H9 (cell line): ENCODE results near the gene CCDC80. TPM values are rescaled to one million over a fixed set of nuclear protein-coding genes. Genes with fewer than 3 reads are reported as not detected.

ENCODE experiments used
- DNase-seq: peaks from one replicate; pipeline ENCODE4 v3.0.0-alpha.2; 2017
- H2AFZ ChIP-seq: one replicate; pipeline ENCODE4 v1.6.1; 2013; ENCODE audit warnings: mild to moderate bottlenecking, low read length, control low read depth, moderate library complexity
- H2AK5ac ChIP-seq: 2 replicates; pipeline ENCODE4 v1.6.1; 2013; ENCODE audit warnings: low read length, control low read depth, mixed read lengths; ENCODE audit not compliant: insufficient read length
- H2BK120ac ChIP-seq: one replicate; pipeline ENCODE4 v1.6.1; 2013; ENCODE audit warnings: low read depth, mild to moderate bottlenecking, low read length, control low read depth, inconsistent platforms; ENCODE audit not compliant: poor library complexity, severe bottlenecking
- H2BK12ac ChIP-seq: 2 replicates; pipeline ENCODE4 v1.6.1; 2013; ENCODE audit warnings: low read length, control low read depth, mixed read lengths, low read depth; ENCODE audit not compliant: insufficient read length
- H2BK15ac ChIP-seq: 2 replicates; pipeline ENCODE4 v1.6.1; 2013; ENCODE audit warnings: low read depth, low read length, control low read depth
- H2BK20ac ChIP-seq: one replicate; pipeline ENCODE4 v1.6.1; 2013; ENCODE audit warnings: low read depth, mild to moderate bottlenecking, low read length, control low read depth, inconsistent platforms; ENCODE audit not compliant: poor library complexity, severe bottlenecking
- H2BK5ac ChIP-seq: 2 replicates; pipeline ENCODE4 v1.6.1; 2013; ENCODE audit warnings: low read length, control low read depth, mixed read lengths; ENCODE audit not compliant: insufficient read length
- H3K14ac ChIP-seq: 2 replicates; pipeline ENCODE4 v1.6.1; 2013; ENCODE audit warnings: low read length, control low read depth; ENCODE audit not compliant: insufficient read depth
- H3K18ac ChIP-seq: 2 replicates; pipeline ENCODE4 v1.6.1; 2013; ENCODE audit warnings: low read depth, mild to moderate bottlenecking, mixed read lengths, low read length, control low read depth; ENCODE audit not compliant: insufficient read length
- H3K23ac ChIP-seq: 2 replicates; pipeline ENCODE4 v1.6.1; 2013; ENCODE audit warnings: low read length, control low read depth, mixed read lengths, low read depth; ENCODE audit not compliant: insufficient read length
- H3K23me2 ChIP-seq: 2 replicates; pipeline ENCODE4 v1.6.1; 2013; ENCODE audit warnings: low read depth, mild to moderate bottlenecking, mixed read lengths, low read length, control low read depth; ENCODE audit not compliant: insufficient read length, poor library complexity, severe bottlenecking
- H3K27ac ChIP-seq: 2 replicates; pipeline ENCODE4 v1.5.1; 2013; ENCODE audit warnings: low read length, control low read depth, mixed read lengths, low read depth; ENCODE audit not compliant: insufficient read length
- H3K27me3 ChIP-seq: 2 replicates; pipeline ENCODE4 v1.6.1; 2013; ENCODE audit warnings: low read length, control low read depth, inconsistent platforms; ENCODE audit not compliant: insufficient read depth
- H3K4ac ChIP-seq: 2 replicates; pipeline ENCODE4 v1.6.1; 2013; ENCODE audit warnings: low read depth, mild to moderate bottlenecking, control low read depth, inconsistent platforms, low read length, moderate library complexity
- H3K4me1 ChIP-seq: 2 replicates; pipeline ENCODE4 v1.6.1; 2013; ENCODE audit warnings: low read length, control low read depth, inconsistent platforms; ENCODE audit not compliant: insufficient read depth
- H3K4me2 ChIP-seq: 2 replicates; pipeline ENCODE4 v1.6.1; 2013; ENCODE audit warnings: low read length, control low read depth, mixed read lengths; ENCODE audit not compliant: insufficient read length, insufficient read depth
- H3K56ac ChIP-seq: 2 replicates; pipeline ENCODE4 v1.6.1; 2013; ENCODE audit warnings: low read depth, mild to moderate bottlenecking, mixed read lengths, low read length, control low read depth; ENCODE audit not compliant: insufficient read length
- H3K79me1 ChIP-seq: 2 replicates; pipeline ENCODE4 v1.6.1; 2013; ENCODE audit warnings: low read depth, mild to moderate bottlenecking, moderate library complexity, low read length, control low read depth, inconsistent platforms; ENCODE audit not compliant: insufficient read depth, poor library complexity, severe bottlenecking
- H3K79me2 ChIP-seq: 2 replicates; pipeline ENCODE4 v1.6.1; 2013; ENCODE audit warnings: low read length, control low read depth, inconsistent platforms; ENCODE audit not compliant: insufficient read depth
- H3K9ac ChIP-seq: 2 replicates; pipeline ENCODE4 v1.6.1; 2013; ENCODE audit warnings: low read length, control low read depth, mixed read lengths; ENCODE audit not compliant: insufficient read length; ENCODE audit errors: extremely low read depth
- H3K9me3 ChIP-seq: one replicate; pipeline ENCODE4 v1.6.1; 2013; ENCODE audit warnings: low read depth, low read length, inconsistent platforms; ENCODE audit not compliant: control insufficient read depth
- H3T11ph ChIP-seq: one replicate; pipeline ENCODE4 v1.6.1; 2013; ENCODE audit warnings: mild to moderate bottlenecking, low read length, control low read depth, inconsistent platforms
- H4K20me1 ChIP-seq: one replicate; pipeline ENCODE4 v1.6.1; 2013; ENCODE audit not compliant: control insufficient read depth, insufficient read length, insufficient read depth
- H4K5ac ChIP-seq: 2 replicates; pipeline ENCODE4 v1.6.1; 2013; ENCODE audit warnings: low read depth, mild to moderate bottlenecking, mixed read lengths, low read length, control low read depth; ENCODE audit not compliant: insufficient read length
- H4K8ac ChIP-seq: replicated peaks from 2 replicates; pipeline ENCODE4 v1.6.1; 2013; ENCODE audit warnings: low read length, control low read depth, mixed read lengths, low read depth; ENCODE audit not compliant: insufficient read length
- H4K91ac ChIP-seq: 2 replicates; pipeline ENCODE4 v1.6.1; 2013; ENCODE audit warnings: low read depth, mild to moderate bottlenecking, moderate library complexity, mixed read lengths, low read length, control low read depth; ENCODE audit not compliant: insufficient read length
- H3K27ac Mint-ChIP-seq, 3 experiments: 2 replicates in 2 of 3; 3 replicates in 1 of 3; pipeline ENCODE4 v1.8.0; 2020 to 2021; ENCODE audit warnings: mixed read lengths in 3 of 3, mild to moderate bottlenecking in 1 of 3, moderate library complexity in 1 of 3
- H3K27me3 Mint-ChIP-seq: 2 replicates; pipeline ENCODE4 v1.8.0; 2021; ENCODE audit warnings: low read depth, mild to moderate bottlenecking, moderate library complexity, mixed read lengths
- H3K36me3 Mint-ChIP-seq, 3 experiments: 2 replicates in 2 of 3; 3 replicates in 1 of 3; pipeline ENCODE4 v1.8.0; 2020 to 2021; ENCODE audit warnings: low read depth in 3 of 3, mixed read lengths in 3 of 3; ENCODE audit not compliant: insufficient read depth in 1 of 3
- H3K4me1 Mint-ChIP-seq, 2 experiments: 2 replicates each; pipeline ENCODE4 v1.8.0; 2020; ENCODE audit warnings: mixed read lengths in 2 of 2
- H3K4me3 Mint-ChIP-seq, 2 experiments: 2 replicates in 1 of 2; 3 replicates in 1 of 2; pipeline ENCODE4 v1.8.0; 2020 to 2021; ENCODE audit warnings: mild to moderate bottlenecking in 2 of 2, mixed read lengths in 2 of 2, moderate library complexity in 1 of 2
- H3K9me3 Mint-ChIP-seq, 2 experiments: 2 replicates in 1 of 2; 3 replicates in 1 of 2; pipeline ENCODE4 v1.8.0; 2020; ENCODE audit warnings: mild to moderate bottlenecking in 2 of 2, mixed read lengths in 2 of 2, moderate library complexity in 1 of 2
- CTCF ChIP-seq: fragments of 200-600 bp; sonication (generic); conservative IDR thresholded peaks from 3 replicates; pipeline ENCODE4 v1.8.0; 2021; ENCODE audit warnings: antibody characterized with exemption, mild to moderate bottlenecking
- WGBS: extraction: QIAGEN DNeasy Blood & Tissue Kit; methylation state at CpG from one replicate; pipeline ENCODE4 v1.1.7; 2013; ENCODE audit warnings: missing lambda C conversion rate, low lambda C conversion rate, mixed read lengths; ENCODE audit not compliant: insufficient read length; ENCODE audit errors: extremely low coverage; 5-methylcytosine and 5-hydroxymethylcytosine counted together
- total RNA-seq: library from RNA; stranded (reverse); gene quantifications from 2 replicates; pipeline ENCODE4 v1.2.1, GENCODE V29; 2021

CCDC80 gene
- total RNA-seq, 1 experiment from 2014 or later, result 5.4 TPM

- TF ChIP-seq CTCF, result no peak
- peaks cover 0 to 9% (median 2%) of the 10 kb centered on the region in 3 experiments; a peak in 1 of 7 replicates for H3K36me3 Mint-ChIP-seq
- Histone ChIP-seq H4K8ac (no peak overlapping the region), H4K20me1 (no peaks in the 10 kb centered on the region), H2AK5ac (no peak overlapping the region), H3K4ac (no peak overlapping the region), H4K5ac (no peak overlapping the region), H3K4me1 (peaks cover 19% of the 10 kb centered on the region), H3K23ac (no peak overlapping the region), H3K14ac (no peak overlapping the region), H2BK120ac (no peak overlapping the region), H2BK5ac (no peak overlapping the region), H3K4me2 (no peak overlapping the region), H3T11ph (no peak overlapping the region), H3K9me3 (no peaks in the 10 kb centered on the region), H4K91ac (no peak overlapping the region), H2AFZ (no peak overlapping the region), H3K56ac (no peak overlapping the region), H2BK20ac (no peak overlapping the region), H3K18ac (no peak overlapping the region), H3K9ac (no peak overlapping the region), H2BK15ac (no peak overlapping the region), H3K79me1 (no peaks in the 10 kb centered on the region), H3K79me2 (no peaks in the 10 kb centered on the region), H3K27ac (no peak overlapping the region), H3K27me3 (no peaks in the 10 kb centered on the region), H2BK12ac (no peak overlapping the region), H3K23me2 (no peaks in the 10 kb centered on the region)
- peaks cover 3% of the 10 kb centered on the region; the same call in 1 of the 2 replicates for H3K27me3 Mint-ChIP-seq
- WGBS, result no CpG with 5 or more reads among the region's 4 CpGs
- peaks cover 29 to 36% of the 10 kb centered on the region in 2 experiments for H3K4me1 Mint-ChIP-seq
- no peak for DNase-seq
- no peak overlapping the region for H3K4me3 Mint-ChIP-seq
- H3K27ac Mint-ChIP-seq, result no peak overlapping the region
- H3K9me3 Mint-ChIP-seq, result no peaks in the 10 kb centered on the region
Observed at GRCh38 chr3:112637700-112638099, 3.2 kb downstream of the CCDC80 start.
